AG10803 (cell line): Measurements from ENCODE around the gene UNKL.

ENCODE experiments used
- DNase-seq: peaks from one replicate; pipeline ENCODE4 v3.0.0; 2010; ENCODE audit warnings: low read depth
- H3K4me3 ChIP-seq: 2 replicates; pipeline ENCODE4 v1.5.1; 2011; ENCODE audit warnings: mild to moderate bottlenecking, low read length, control low read depth
- CTCF ChIP-seq: conservative IDR thresholded peaks from 2 replicates; pipeline ENCODE4 v1.5.1; 2011; ENCODE audit warnings: mild to moderate bottlenecking, low read length, control low read depth, inconsistent platforms

Gene UNKL

DNA sequence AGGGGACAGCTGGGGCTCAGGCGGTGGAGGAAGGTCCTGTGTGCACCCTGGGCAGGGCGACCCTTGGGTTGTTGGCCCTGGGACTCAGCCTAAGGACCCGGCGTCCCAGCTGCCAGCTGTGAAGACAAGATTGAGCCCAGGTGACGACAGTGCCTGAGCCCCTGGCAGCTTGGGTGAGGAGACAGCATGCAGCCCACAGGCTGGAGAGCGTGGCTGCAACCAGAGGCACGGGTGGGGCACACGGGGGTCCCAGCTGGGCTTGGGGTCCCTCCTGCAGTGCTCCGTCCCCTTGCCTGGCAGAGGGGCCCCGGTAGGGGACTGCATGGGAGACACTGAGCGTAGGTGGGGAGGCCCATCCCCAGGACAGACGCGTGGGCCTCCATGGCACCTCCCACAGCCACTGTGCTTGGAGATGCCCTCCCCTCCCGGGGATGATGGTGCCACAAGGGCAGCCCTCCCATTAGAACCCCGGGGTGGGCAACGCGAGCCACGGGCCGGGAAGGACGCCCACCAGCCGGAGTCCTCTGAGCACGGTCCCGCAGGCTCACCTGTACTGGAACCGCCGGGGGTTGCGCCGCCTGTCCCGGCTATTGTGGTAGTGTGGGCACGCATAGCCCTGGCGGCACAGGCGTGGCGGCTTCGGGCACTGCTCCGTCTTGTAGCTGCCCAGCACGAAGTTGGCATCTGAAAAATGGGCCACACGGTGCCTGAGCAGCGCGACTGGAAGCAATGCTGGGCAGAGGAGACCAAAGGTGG, 15.5 kb downstream of the UNKL start:
- no peak for DNase-seq
- TF ChIP-seq CTCF = no peak
- H3K4me3 ChIP-seq = no peak overlapping the region

- no peak for DNase-seq
- TF ChIP-seq CTCF = no peak
- H3K4me3 ChIP-seq = no peak overlapping the region
Measured at GRCh38 chr16:1398351-1398750, 16.2 kb downstream of the UNKL start.

DNA sequence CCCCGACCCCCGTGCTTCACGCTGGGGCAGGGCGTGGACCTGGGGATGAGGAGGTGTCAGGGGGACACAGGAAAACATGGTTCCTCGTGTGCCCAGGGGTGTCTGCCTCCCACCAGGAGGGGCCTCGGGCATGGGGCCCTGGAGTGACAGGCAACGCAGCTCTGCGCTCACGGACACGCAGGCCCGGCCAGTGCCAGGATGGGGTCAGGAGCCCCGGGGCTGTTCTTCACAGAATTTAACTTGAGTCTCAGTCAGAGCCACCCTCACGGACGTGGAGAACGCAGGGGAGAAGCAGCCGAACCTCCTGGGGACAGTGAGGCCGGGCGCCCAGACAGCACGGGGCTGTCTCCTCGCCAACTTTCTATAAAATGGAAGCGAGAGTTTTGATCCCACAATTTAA, 16.7 kb downstream of the UNKL start:
- H3K4me3 ChIP-seq = no peak overlapping the region
- no peak for TF ChIP-seq CTCF
- DNase-seq = no peak

- H3K4me3 ChIP-seq = no peak overlapping the region
- no peak for DNase-seq
- no peak for TF ChIP-seq CTCF
Measured at GRCh38 chr16:1395444-1396031, 19.0 kb downstream of the UNKL start.

DNA sequence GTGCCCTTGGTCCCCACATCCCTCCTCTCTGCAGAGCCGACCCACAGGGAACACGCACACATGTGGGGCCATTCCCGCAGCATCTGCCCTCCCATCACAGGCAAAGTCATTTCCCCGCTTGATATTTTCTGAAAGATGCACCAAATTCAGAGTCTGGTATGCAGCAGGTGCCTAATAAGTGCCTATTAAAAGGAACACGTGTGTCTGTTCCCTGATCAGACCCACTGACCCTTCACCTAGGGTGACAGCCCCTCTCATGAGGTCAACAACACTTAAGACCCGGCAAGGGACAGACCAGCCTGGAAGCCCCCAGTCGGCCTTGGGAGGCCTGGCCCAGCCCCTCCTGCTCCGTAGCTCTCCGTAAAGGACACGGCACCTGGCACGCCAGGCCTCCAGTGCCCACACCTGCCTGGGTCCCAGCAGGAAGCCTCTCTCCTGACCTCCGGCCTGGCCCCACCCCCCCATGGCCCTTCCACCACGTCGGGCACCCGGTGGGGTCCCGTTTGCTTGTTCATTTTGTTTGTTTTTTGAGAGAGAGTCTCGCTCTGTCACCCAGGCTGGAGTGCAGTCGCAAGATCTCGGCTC, 20.0 kb downstream of the UNKL start:
- no peak for DNase-seq
- no peak for TF ChIP-seq CTCF
- no peak overlapping the region for H3K4me3 ChIP-seq

DNA sequence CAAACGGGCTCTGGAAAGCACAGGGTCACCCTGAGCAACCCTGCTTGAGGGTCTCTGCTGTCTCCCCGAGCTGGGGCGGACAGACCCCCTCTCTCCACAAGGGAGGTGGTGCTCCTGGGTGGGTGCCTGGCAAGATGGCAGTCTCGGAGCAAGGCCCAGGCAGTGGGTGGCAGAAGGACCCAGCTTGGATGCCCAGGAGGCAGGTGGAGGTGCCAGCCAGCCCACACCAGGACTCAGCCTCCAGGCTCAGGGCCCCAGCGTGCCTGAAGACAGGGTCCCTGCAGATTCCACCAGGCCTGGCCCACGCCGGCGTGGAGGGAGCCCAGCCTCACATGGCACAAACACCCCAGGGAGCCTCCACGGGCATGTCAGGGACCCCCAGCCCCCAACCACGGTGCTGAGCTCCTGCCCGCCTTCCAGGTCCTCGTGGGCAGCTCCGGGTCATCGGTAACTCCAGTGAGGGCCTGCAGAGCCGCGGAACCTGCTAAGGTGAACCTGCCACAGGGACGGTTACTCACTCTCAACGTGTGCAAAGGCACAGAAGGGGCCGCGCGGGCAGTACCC, 20.8 kb downstream of the UNKL start:
- no peak for TF ChIP-seq CTCF
- H3K4me3 ChIP-seq = no peak overlapping the region

More for the DNA sequence above, 20.8 kb downstream of the UNKL start:
- DNase-seq = no peak
